H1 (cell line): ENCODE data around the gene COL4A1. TPM values are rescaled to one million over a fixed set of nuclear protein-coding genes. Genes with fewer than 3 reads are reported as not detected.
A peak's percentile ranks its signal among the peaks of the same experiment; 100 is the strongest.

Source experiments
- CTCF ChIA-PET: fragments of 300-600 bp; sonication (Branson Sonifier 250); formaldehyde crosslinking; loops from one replicate; lab custom pipeline; 2021; ENCODE audit not compliant: partially characterized antibody; lab: Charles Lee
- POLR2A ChIA-PET: fragments of 300-600 bp; sonication (Branson Sonifier 250); formaldehyde crosslinking; loops from one replicate; lab custom pipeline; 2021; ENCODE audit warnings: inconsistent platforms; ENCODE audit not compliant: partially characterized antibody; lab: Charles Lee
- DNase-seq, 2 experiments: peaks; one replicate each; pipeline versions ENCODE4 v3.0.0 to v3.0.0-alpha.2; 2010 to 2022; ENCODE audit warnings: low spot score in 2 of 2, low read depth in 1 of 2, mixed read lengths in 1 of 2
- FAIRE-seq: peaks from 2 replicates; lab custom pipeline; 2011; peaks lifted over from hg19 to GRCh38; lab: Jason Lieb, UNC
- H2AFZ ChIP-seq: 2 replicates; pipeline ENCODE4 v1.8.1; 2012; ENCODE audit warnings: low read length, inconsistent platforms
- H2AK5ac ChIP-seq: 2 replicates; pipeline ENCODE4 v1.6.1; 2013; ENCODE audit warnings: low read depth, low read length
- H2BK120ac ChIP-seq: replicated peaks from 2 replicates; pipeline ENCODE3; 2013; ENCODE audit warnings: low read depth, low read length, inconsistent platforms
- H2BK12ac ChIP-seq: 2 replicates; pipeline ENCODE4 v1.6.1; 2013; ENCODE audit warnings: low read depth, low read length
- H2BK15ac ChIP-seq: 2 replicates; pipeline ENCODE4 v1.6.1; 2013; ENCODE audit warnings: low read length
- H2BK20ac ChIP-seq: 2 replicates; pipeline ENCODE4 v1.6.1; 2013; ENCODE audit warnings: low read length
- H2BK5ac ChIP-seq: 2 replicates; pipeline ENCODE4 v1.6.1; 2013; ENCODE audit warnings: low read depth, low read length
- H3K14ac ChIP-seq: 2 replicates; pipeline ENCODE4 v1.6.1; 2013; ENCODE audit warnings: inconsistent platforms; ENCODE audit not compliant: insufficient read length
- H3K18ac ChIP-seq: 2 replicates; pipeline ENCODE4 v1.6.1; 2013; ENCODE audit warnings: low read length; ENCODE audit errors: extremely low read depth
- H3K23ac ChIP-seq: 2 replicates; pipeline ENCODE4 v1.6.1; 2013; ENCODE audit warnings: inconsistent platforms; ENCODE audit not compliant: insufficient read length
- H3K23me2 ChIP-seq: 2 replicates; pipeline ENCODE4 v1.6.1; 2013; ENCODE audit warnings: low read depth, low read length
- H3K27ac ChIP-seq: 2 replicates; pipeline ENCODE4 v1.6.1; 2011; ENCODE audit warnings: low read depth, low read length, inconsistent platforms
- H3K27me3 ChIP-seq, 4 experiments: replicated peaks in 1 of 4; 1 replicate in 1 of 4; 2 replicates in 3 of 4; pipeline versions ENCODE4 v1.6.1 to v1.8.1; 2011 to 2013; ENCODE audit warnings: low read length in 3 of 4, mild to moderate bottlenecking in 3 of 4, inconsistent platforms in 2 of 4, mixed read lengths in 2 of 4, moderate library complexity in 1 of 4; ENCODE audit not compliant: control insufficient read depth in 3 of 4, insufficient read depth in 3 of 4; ENCODE audit errors: extremely low read depth in 1 of 4
- H3K36me3 ChIP-seq, 4 experiments: 2 replicates each; pipeline versions ENCODE4 v1.6.1 to v1.8.1; 2011 to 2013; ENCODE audit warnings: mild to moderate bottlenecking in 4 of 4, low read length in 3 of 4, moderate library complexity in 2 of 4, control low read depth in 1 of 4, inconsistent platforms in 1 of 4; ENCODE audit not compliant: insufficient read depth in 4 of 4, control insufficient read depth in 2 of 4
- H3K4ac ChIP-seq: replicated peaks from 2 replicates; pipeline ENCODE3; 2013; ENCODE audit warnings: low read length, low read depth, mixed read lengths, inconsistent platforms; ENCODE audit not compliant: insufficient read length
- H3K4me1 ChIP-seq, 4 experiments: replicated peaks in 1 of 4; 1 replicate in 1 of 4; 2 replicates in 3 of 4; pipeline versions ENCODE4 v1.6.1 to v1.8.1; 2011 to 2013; ENCODE audit warnings: low read length in 3 of 4, inconsistent platforms in 2 of 4, mixed read lengths in 1 of 4; ENCODE audit not compliant: insufficient read depth in 4 of 4, control insufficient read depth in 3 of 4
- H3K4me2 ChIP-seq, 2 experiments: 2 replicates each; pipeline versions ENCODE4 v1.6.1 to v1.8.1; 2011 to 2013; ENCODE audit warnings: low read depth in 2 of 2, low read length in 2 of 2, control low read depth in 1 of 2, inconsistent platforms in 1 of 2, mild to moderate bottlenecking in 1 of 2; ENCODE audit not compliant: insufficient read depth in 1 of 2
- H3K4me3 ChIP-seq, 4 experiments: fragments of 200-600, 300-600 bp in 1 of 4; sonication (generic), shearing (Covaris generic), sonication (Bioruptor Twin) in 1 of 4; 2 replicates each; pipeline versions ENCODE4 v1.5.1 to v1.8.1; 2011 to 2016; ENCODE audit warnings: low read length in 4 of 4, low read depth in 3 of 4, control low read depth in 2 of 4, inconsistent platforms in 2 of 4, mild to moderate bottlenecking in 2 of 4, mixed read lengths in 1 of 4, moderate library complexity in 1 of 4; ENCODE audit not compliant: insufficient read depth in 2 of 4; ENCODE audit errors: extremely low read depth in 1 of 4
- H3K56ac ChIP-seq: replicated peaks from 2 replicates; pipeline ENCODE3; 2013; ENCODE audit warnings: low read depth, mild to moderate bottlenecking, mixed read lengths, low read length, inconsistent platforms; ENCODE audit not compliant: insufficient read length
- H3K79me1 ChIP-seq: 2 replicates; pipeline ENCODE4 v1.6.1; 2013; ENCODE audit warnings: low read depth, low read length, control low read depth
- H3K79me2 ChIP-seq, 2 experiments: 2 replicates each; pipeline versions ENCODE4 v1.6.1 to v1.8.1; 2012 to 2013; ENCODE audit warnings: low read length in 2 of 2, mild to moderate bottlenecking in 2 of 2, inconsistent platforms in 1 of 2; ENCODE audit not compliant: insufficient read depth in 2 of 2, control insufficient read depth in 1 of 2
- H3K9ac ChIP-seq, 4 experiments: replicated peaks in 1 of 4; 1 replicate in 1 of 4; 2 replicates in 3 of 4; pipeline versions ENCODE4 v1.6.1 to v1.8.1; 2011 to 2013; ENCODE audit warnings: low read depth in 3 of 4, low read length in 3 of 4, control low read depth in 2 of 4, mild to moderate bottlenecking in 2 of 4, moderate library complexity in 2 of 4, inconsistent platforms in 1 of 4; ENCODE audit errors: extremely low read depth in 1 of 4
- H3K9me3 ChIP-seq, 2 experiments: 2 replicates each; pipeline versions ENCODE4 v1.6.1 to v1.8.1; 2012 to 2013; ENCODE audit warnings: mild to moderate bottlenecking in 2 of 2, moderate library complexity in 2 of 2, control low read depth in 1 of 2, inconsistent platforms in 1 of 2, low read depth in 1 of 2, low read length in 1 of 2, mixed read lengths in 1 of 2; ENCODE audit not compliant: insufficient read depth in 2 of 2
- H4K20me1 ChIP-seq, 2 experiments: replicated peaks in 1 of 2; 2 replicates each; pipeline versions ENCODE3 to v1.8.1; 2011 to 2013; ENCODE audit warnings: inconsistent platforms in 2 of 2, low read length in 2 of 2, mild to moderate bottlenecking in 1 of 2; ENCODE audit not compliant: insufficient read depth in 2 of 2, control insufficient read depth in 1 of 2
- H4K5ac ChIP-seq: 2 replicates; pipeline ENCODE4 v1.6.1; 2013; ENCODE audit warnings: low read length, low read depth, mixed read lengths, inconsistent platforms; ENCODE audit not compliant: insufficient read length
- H4K8ac ChIP-seq: 2 replicates; pipeline ENCODE4 v1.8.0; 2013; ENCODE audit warnings: mild to moderate bottlenecking, moderate library complexity, low read length, inconsistent platforms; ENCODE audit not compliant: insufficient read depth; ENCODE audit errors: extremely low read depth
- H4K91ac ChIP-seq: replicated peaks from 2 replicates; pipeline ENCODE3; 2013; ENCODE audit warnings: low read length, mixed read lengths, inconsistent platforms; ENCODE audit not compliant: insufficient read length
- EP300 ChIP-seq, 2 experiments: IDR thresholded peaks; 1 replicate in 1 of 2; 2 replicates in 1 of 2; pipeline ENCODE4 v1.6.1; 2011 to 2012; ENCODE audit warnings: low read depth in 2 of 2, low read length in 2 of 2, mild to moderate bottlenecking in 2 of 2, borderline replicate concordance in 1 of 2, inconsistent platforms in 1 of 2, moderate library complexity in 1 of 2
- TEAD4 ChIP-seq: IDR thresholded peaks from 2 replicates; pipeline ENCODE4 v1.6.1; 2012; ENCODE audit warnings: low read depth, low read length, inconsistent platforms, mixed read lengths
- WGBS, 2 experiments: shearing (Covaris generic) in 1 of 2; methylation state at CpG; one replicate each; pipeline versions ENCODE4 v1.1.6 to v1.1.7; 2013 to 2015; ENCODE audit warnings: low lambda C conversion rate in 2 of 2, mixed read lengths in 2 of 2, inconsistent platforms in 1 of 2, low coverage in 1 of 2, missing lambda C conversion rate in 1 of 2; ENCODE audit not compliant: insufficient replicate concordance in 2 of 2, insufficient coverage in 1 of 2, insufficient read length in 1 of 2; ENCODE audit errors: extremely low coverage in 1 of 2, missing lambda C conversion rate in 1 of 2; 5-methylcytosine and 5-hydroxymethylcytosine counted together
- polyA plus RNA-seq, 7 experiments: library from polyadenylated mRNA; depleted of rRNA in 3 of 7; stranded (reverse) in 5 of 7; unstranded in 2 of 7; fragments of >200 nt in 5 of 7; fragments of 200-250 nt in 2 of 7; gene quantifications; 1 replicate in 5 of 7; 2 replicates in 1 of 7; 4 replicates in 1 of 7; pipeline versions ENCODE4 v1.2.1 to v1.2.3, GENCODE V29; 2011 to 2013; ENCODE audit warnings: missing spikeins in 2 of 7, mixed read lengths in 2 of 7
- total RNA-seq: library from RNA; stranded (reverse); fragmentation: NEBNext Ultra II Directional; extraction: Animal tissue kit (Norgen Biotek cat#: 25700); gene quantifications from 2 replicates; pipeline ENCODE4 v1.2.1, GENCODE V29; 2021
- TF ChIP-seq, protein P1 (sequence below): IDR thresholded peaks from 2 replicates; pipeline ENCODE4 v1.6.1; 2012; ENCODE audit warnings: inconsistent platforms

COL4A1 gene
- total and polyA plus RNA-seq, 2 of the 8 experiments (the other 6 are each of a cell fraction or from before 2014, with no cell fraction given): 30.7 to 82.0 TPM

DNA sequence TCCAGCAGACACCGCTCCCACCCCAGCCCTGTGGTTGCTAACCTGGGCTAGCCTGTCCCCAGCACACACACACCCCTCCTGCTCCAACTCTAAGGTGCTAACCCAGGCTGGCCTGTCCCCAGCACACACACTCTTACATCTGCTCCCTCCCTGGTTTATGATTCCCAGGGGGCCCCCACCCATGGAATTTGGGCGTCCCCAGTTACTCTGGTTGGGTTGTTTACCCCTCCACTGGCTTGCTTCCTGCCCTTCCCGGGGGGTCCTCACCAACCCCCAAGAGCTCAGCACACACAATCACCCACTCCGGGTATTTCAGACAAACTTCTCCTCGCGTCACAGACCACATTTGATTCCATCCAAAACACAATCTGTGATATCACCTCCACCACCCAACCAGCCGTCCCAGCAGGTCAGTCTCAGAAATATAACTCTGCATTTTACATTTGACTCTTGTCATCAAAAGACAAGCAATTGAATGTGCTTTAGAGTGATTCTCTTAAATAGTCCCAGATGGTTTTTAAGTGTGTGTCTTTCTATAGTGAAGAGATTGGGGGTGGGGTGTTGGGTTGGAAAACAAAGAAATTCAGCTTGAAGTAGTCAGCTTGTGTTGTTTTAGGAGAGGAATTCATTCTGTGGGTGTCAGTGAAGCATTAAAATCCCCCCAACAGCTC, 20.2 kb upstream of the COL4A1 start:
- FAIRE-seq: peak; percentile 39
- Histone ChIP-seq H3K79me2 (no peaks in the 10 kb centered on the region), H3K4me1 (peaks cover 8 to 26% (median 15%) of the 10 kb centered on the region in 4 experiments), H3K4ac (no peak overlapping the region), H4K91ac (no peak overlapping the region), H3K9me3 (no peaks in the 10 kb centered on the region), H3K9ac (no peak overlapping the region), H3K56ac (no peak overlapping the region), H4K20me1 (peaks cover 0 to 4% of the 10 kb centered on the region in 2 experiments), H2BK20ac (no peak overlapping the region; the same call in 1 of the 2 replicates), H4K8ac (no peak overlapping the region; the same call in 1 of the 2 replicates), H3K27me3 (no peaks in the 10 kb centered on the region), H3K79me1 (peaks cover 9% of the 10 kb centered on the region; the same call in 1 of the 2 replicates), H3K27ac (0 out of 2 replicates have a peak overlapping the region, but pooled peaks have one; percentile 9), H2AK5ac (peak overlapping the region; percentile 93), H4K5ac (no peak overlapping the region), H2BK15ac (peak overlapping the region; percentile 77; the same call in 1 of the 2 replicates), H3K14ac (no peak overlapping the region), H3K18ac (peak overlapping the region; percentile 63), H3K36me3 (no peaks in the 10 kb centered on the region; a peak in 1 of 8 replicates), H2BK120ac (no peak overlapping the region), H2AFZ (no peak overlapping the region), H2BK5ac (peak overlapping the region; percentile 85), H3K23ac (no peak overlapping the region), H3K4me2 (peak overlapping the region; percentile 49 to 59), H2BK12ac (peak overlapping the region; percentile 97), H3K23me2 (no peaks in the 10 kb centered on the region), H3K4me3 (peak overlapping the region in 1 of 4 experiments; percentile 13; a peak in 1 of 8 replicates)
- DNase-seq: no peak
- ChIA-PET POLR2A (interaction anchor here (0.6 to 4.4 kb wide), 7 partner anchors 8 to 194 kb away, joined by 3 to 34 read pairs (median 3); partner anchors contain the start of genes COL4A1 and COL4A2), CTCF (interaction anchor here (0.7 to 2.6 kb wide), 13 partner anchors 11 to 88 kb away, joined by 3 to 13 read pairs (median 3); partner anchors contain the start of gene COL4A2)
- 60% methylated on average over 6 of the region's 7 CpGs; no CpG with 5 or more reads in 1 of the 2 experiments for WGBS, 2 experiments
- TF ChIP-seq, protein P1, sequence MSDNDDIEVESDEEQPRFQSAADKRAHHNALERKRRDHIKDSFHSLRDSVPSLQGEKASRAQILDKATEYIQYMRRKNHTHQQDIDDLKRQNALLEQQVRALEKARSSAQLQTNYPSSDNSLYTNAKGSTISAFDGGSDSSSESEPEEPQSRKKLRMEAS: no peak
- TF ChIP-seq TEAD4 (peak; percentile 94), EP300 (IDR thresholded peaks at IDR 0.05; ENCODE audit: borderline replicate concordance in 1 of 2, low read depth in 2 of 2, low read length in 2 of 2) (0 out of 3 replicates have a peak, but pooled peaks of 1 of the 2 experiments have one; percentile 12)
